Smooth muscle cell (in vitro differentiated cells): ENCODE data around the gene PNLIP. TPM values are rescaled to one million over a fixed set of nuclear protein-coding genes. Genes with fewer than 3 reads are reported as not detected.

Source experiments
- DNase-seq: peaks from one replicate; lab custom pipeline; 2025; ENCODE audit not compliant: unreplicated experiment; lab: John Stamatoyannopoulos, UW
- H2AFZ ChIP-seq: fragments of 200-600 bp; sonication (generic); 2 replicates; pipeline ENCODE4 v1.6.0; 2016; ENCODE audit warnings: antibody characterized with exemption, low read depth, mild to moderate bottlenecking
- H3F3A ChIP-seq: fragments of 200-600 bp; sonication (generic); 2 replicates; pipeline ENCODE4 v1.6.0; 2017; ENCODE audit warnings: antibody characterized with exemption, low read depth
- H3K27ac ChIP-seq: fragments of 200-600 bp; sonication (generic); 2 replicates; pipeline ENCODE4 v1.5.1; 2016; ENCODE audit warnings: low read depth, mild to moderate bottlenecking
- H3K27me3 ChIP-seq: fragments of 200-600 bp; sonication (generic); 2 replicates; pipeline ENCODE4 v1.6.1; 2016; ENCODE audit warnings: low read depth, mild to moderate bottlenecking
- H3K36me3 ChIP-seq: fragments of 200-600 bp; sonication (generic); 2 replicates; pipeline ENCODE4 v1.5.1; 2016; ENCODE audit warnings: low read depth
- H3K4me1 ChIP-seq: fragments of 200-600 bp; sonication (generic); 2 replicates; pipeline ENCODE4 v1.5.1; 2016; ENCODE audit warnings: low read depth
- H3K4me2 ChIP-seq: fragments of 200-600 bp; sonication (generic); 2 replicates; pipeline ENCODE4 v1.6.0; 2016; ENCODE audit warnings: mild to moderate bottlenecking
- H3K4me3 ChIP-seq: fragments of 200-600 bp; sonication (generic); 2 replicates; pipeline ENCODE4 v1.5.1; 2016; ENCODE audit warnings: mild to moderate bottlenecking
- H3K79me2 ChIP-seq: fragments of 200-600 bp; sonication (generic); 2 replicates; pipeline ENCODE4 v1.6.0; 2016; ENCODE audit warnings: low read depth, mild to moderate bottlenecking
- H3K9ac ChIP-seq: fragments of 200-600 bp; sonication (generic); 2 replicates; pipeline ENCODE4 v1.6.0; 2016; ENCODE audit warnings: low read depth
- H3K9me3 ChIP-seq: fragments of 200-600 bp; sonication (generic); replicated peaks from 2 replicates; pipeline ENCODE4 v1.5.1; 2016; ENCODE audit warnings: low read depth
- H4K20me1 ChIP-seq: fragments of 200-600 bp; sonication (generic); 2 replicates; pipeline ENCODE4 v1.6.0; 2016; ENCODE audit warnings: low read depth
- WGBS: methylation state at CpG from one replicate; pipeline ENCODE4 v1.1.7; 2016; ENCODE audit warnings: low lambda C conversion rate; 5-methylcytosine and 5-hydroxymethylcytosine counted together
- polyA plus RNA-seq: library from polyadenylated mRNA; unstranded; fragments of >200 nt; fragmentation: Nextera tagmentation; extraction: Ambion mirVana; gene quantifications from 2 replicates; pipeline ENCODE4 v1.2.1, GENCODE V29; 2016
- total RNA-seq: library from RNA; depleted of rRNA; stranded (reverse); fragments of >200 nt; gene quantifications from 2 replicates; pipeline ENCODE4 v1.2.3, GENCODE V29; 2014
- TF ChIP-seq, protein P1 (sequence below): fragments of 200-600 bp; sonication (generic); IDR thresholded peaks from 2 replicates; pipeline ENCODE4 v1.5.1; 2017; ENCODE audit warnings: borderline replicate concordance, mild to moderate bottlenecking, antibody characterized with exemption; ENCODE audit not compliant: insufficient read depth, poor library complexity, severe bottlenecking

Gene PNLIP
- total and polyA plus RNA-seq, 2 experiments from 2014 or later: not detected

DNA sequence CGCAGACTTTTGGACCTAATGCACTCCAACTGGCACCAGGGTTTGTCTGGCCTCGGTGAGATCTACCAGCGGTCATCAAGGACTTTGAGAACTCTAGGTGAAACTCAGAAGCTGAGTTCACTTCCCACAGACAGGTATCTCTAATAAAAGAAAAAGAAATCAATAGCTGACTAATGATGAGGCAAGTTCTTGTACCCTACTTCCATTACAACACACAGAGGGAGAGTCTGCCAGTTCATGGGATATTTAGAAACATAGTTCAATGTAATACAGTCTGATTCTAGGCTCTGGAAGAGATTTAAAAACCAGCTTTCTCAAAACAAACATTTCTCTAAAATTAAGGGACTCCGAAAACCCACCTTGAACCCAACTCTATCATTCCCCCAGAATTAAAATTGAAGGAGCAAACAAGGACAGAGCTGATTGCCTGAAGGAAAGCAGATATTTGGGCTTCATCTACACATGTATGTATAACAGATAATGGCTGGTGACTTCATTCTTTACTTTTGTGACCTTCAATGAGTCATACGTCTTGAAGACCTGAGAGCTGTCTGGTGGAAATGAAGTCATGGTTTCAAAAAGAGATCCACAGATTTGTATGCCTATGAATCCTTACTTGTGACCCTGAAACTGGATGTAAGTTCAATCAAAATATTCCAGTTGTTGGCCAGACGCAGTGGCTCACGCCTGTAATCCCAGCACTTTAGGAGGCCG lies 42.3 kb downstream of the PNLIP start:
- H3K79me2 ChIP-seq: no peaks in the 10 kb centered on the region
- H3K36me3 ChIP-seq: no peaks in the 10 kb centered on the region
- no peak overlapping the region for H3K27ac ChIP-seq
- 89% methylated on average over 8 of the region's 8 CpGs for WGBS
- H3K9me3 ChIP-seq: no peaks in the 10 kb centered on the region
- H3K4me2 ChIP-seq: no peak overlapping the region
- no peak overlapping the region for H2AFZ ChIP-seq
- no peaks in the 10 kb centered on the region for H4K20me1 ChIP-seq
- no peaks in the 10 kb centered on the region for H3K27me3 ChIP-seq
- no peak overlapping the region for H3K9ac ChIP-seq
- TF ChIP-seq, protein P1, sequence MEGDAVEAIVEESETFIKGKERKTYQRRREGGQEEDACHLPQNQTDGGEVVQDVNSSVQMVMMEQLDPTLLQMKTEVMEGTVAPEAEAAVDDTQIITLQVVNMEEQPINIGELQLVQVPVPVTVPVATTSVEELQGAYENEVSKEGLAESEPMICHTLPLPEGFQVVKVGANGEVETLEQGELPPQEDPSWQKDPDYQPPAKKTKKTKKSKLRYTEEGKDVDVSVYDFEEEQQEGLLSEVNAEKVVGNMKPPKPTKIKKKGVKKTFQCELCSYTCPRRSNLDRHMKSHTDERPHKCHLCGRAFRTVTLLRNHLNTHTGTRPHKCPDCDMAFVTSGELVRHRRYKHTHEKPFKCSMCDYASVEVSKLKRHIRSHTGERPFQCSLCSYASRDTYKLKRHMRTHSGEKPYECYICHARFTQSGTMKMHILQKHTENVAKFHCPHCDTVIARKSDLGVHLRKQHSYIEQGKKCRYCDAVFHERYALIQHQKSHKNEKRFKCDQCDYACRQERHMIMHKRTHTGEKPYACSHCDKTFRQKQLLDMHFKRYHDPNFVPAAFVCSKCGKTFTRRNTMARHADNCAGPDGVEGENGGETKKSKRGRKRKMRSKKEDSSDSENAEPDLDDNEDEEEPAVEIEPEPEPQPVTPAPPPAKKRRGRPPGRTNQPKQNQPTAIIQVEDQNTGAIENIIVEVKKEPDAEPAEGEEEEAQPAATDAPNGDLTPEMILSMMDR: no peak
- H3K4me3 ChIP-seq: no peak overlapping the region
- no peak for DNase-seq
- H3K4me1 ChIP-seq: no peaks in the 10 kb centered on the region
- no peaks in the 10 kb centered on the region for H3F3A ChIP-seq

DNA sequence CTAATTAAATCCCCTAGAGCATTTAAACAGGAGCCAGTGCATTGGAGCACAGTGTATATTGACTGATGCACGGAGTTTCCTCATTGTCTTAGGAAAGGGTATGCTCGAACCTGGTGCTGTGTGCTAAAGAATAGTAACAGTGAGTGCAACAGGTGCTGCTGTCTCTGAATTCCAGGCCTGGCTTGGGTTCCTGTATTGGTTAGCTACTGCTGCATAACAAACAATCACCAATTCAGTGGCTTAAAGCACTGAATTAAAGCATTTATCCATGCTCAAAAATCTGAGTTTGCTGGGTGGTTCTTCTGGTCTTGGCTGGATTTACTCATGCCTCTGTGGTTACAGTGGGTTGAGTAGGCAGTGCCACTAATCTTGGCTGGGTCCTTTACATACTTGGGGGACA lies 43.3 kb downstream of the PNLIP start:
- Histone ChIP-seq H3F3A (no peaks in the 10 kb centered on the region), H3K27me3 (no peaks in the 10 kb centered on the region), H3K9me3 (no peaks in the 10 kb centered on the region), H4K20me1 (no peaks in the 10 kb centered on the region), H3K4me2 (no peak overlapping the region), H3K36me3 (no peaks in the 10 kb centered on the region), H3K79me2 (no peaks in the 10 kb centered on the region), H3K27ac (no peak overlapping the region), H3K4me1 (no peaks in the 10 kb centered on the region), H3K9ac (no peak overlapping the region), H2AFZ (no peak overlapping the region), H3K4me3 (no peak overlapping the region)
- TF ChIP-seq, protein P1: no peak
- no peak for DNase-seq
- 88% methylated on average over 2 of the region's 2 CpGs for WGBS

DNA sequence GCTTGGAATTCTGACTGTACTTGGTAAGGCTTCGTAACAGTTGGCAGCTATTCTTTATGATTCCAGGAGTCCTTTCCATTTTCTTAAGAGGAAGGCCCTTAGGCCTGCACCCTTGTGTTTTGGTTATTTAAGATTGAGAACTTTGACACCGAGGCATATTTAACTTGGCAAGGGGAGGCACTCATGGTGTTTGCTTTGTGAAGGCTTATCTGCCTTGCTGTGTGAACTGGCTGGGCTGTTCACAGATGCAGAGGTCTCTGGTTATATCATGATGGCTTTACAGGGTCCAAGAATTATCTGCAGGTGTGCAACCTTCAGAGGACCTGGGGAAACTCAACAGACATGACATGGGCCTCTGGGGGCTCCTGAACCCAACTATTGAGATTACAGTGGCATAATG lies 44.2 kb downstream of the PNLIP start:
- no peaks in the 10 kb centered on the region for H4K20me1 ChIP-seq
- H3K27me3 ChIP-seq: no peaks in the 10 kb centered on the region
- no peaks in the 10 kb centered on the region for H3K9me3 ChIP-seq
- H3F3A ChIP-seq: no peaks in the 10 kb centered on the region
- H3K36me3 ChIP-seq: no peaks in the 10 kb centered on the region
- no peaks in the 10 kb centered on the region for H3K79me2 ChIP-seq
- no peak overlapping the region for H3K9ac ChIP-seq
- no peak overlapping the region for H3K4me2 ChIP-seq
- WGBS: 90% methylated on average over 2 of the region's 2 CpGs
- no peaks in the 10 kb centered on the region for H3K4me1 ChIP-seq
- TF ChIP-seq, protein P1: no peak
- H3K27ac ChIP-seq: no peak overlapping the region
- no peak overlapping the region for H3K4me3 ChIP-seq
- H2AFZ ChIP-seq: no peak overlapping the region
- no peak for DNase-seq
